GM12892 (cell line): ENCODE measurements around the gene SPAM1.
"Not testable (repeated sequence)": the region's sequence is repeated elsewhere in the genome, so short reads cannot be mapped to it uniquely, and the experiment has no call there.

ENCODE experiments used
- DNase-seq: peaks from one replicate; pipeline ENCODE4 v3.0.0; 2011; ENCODE audit not compliant: insufficient read length
- FAIRE-seq: peaks from 2 replicates; lab custom pipeline; 2011; peaks lifted over from hg19 to GRCh38; lab: Jason Lieb, UNC
- POLR2A ChIP-seq: IDR thresholded peaks from 2 replicates; pipeline ENCODE4 v1.6.1; 2011; ENCODE audit warnings: low read depth, low read length, control low read depth
- POLR2AphosphoS5 ChIP-seq: IDR thresholded peaks from 2 replicates; pipeline ENCODE4 v1.6.1; 2011; ENCODE audit warnings: low read depth, low read length, control low read depth
- TAF1 ChIP-seq: IDR thresholded peaks from 2 replicates; pipeline ENCODE4 v1.6.1; 2011; ENCODE audit warnings: low read depth, mild to moderate bottlenecking, control low read depth, low read length, borderline replicate concordance

Gene SPAM1

DNA sequence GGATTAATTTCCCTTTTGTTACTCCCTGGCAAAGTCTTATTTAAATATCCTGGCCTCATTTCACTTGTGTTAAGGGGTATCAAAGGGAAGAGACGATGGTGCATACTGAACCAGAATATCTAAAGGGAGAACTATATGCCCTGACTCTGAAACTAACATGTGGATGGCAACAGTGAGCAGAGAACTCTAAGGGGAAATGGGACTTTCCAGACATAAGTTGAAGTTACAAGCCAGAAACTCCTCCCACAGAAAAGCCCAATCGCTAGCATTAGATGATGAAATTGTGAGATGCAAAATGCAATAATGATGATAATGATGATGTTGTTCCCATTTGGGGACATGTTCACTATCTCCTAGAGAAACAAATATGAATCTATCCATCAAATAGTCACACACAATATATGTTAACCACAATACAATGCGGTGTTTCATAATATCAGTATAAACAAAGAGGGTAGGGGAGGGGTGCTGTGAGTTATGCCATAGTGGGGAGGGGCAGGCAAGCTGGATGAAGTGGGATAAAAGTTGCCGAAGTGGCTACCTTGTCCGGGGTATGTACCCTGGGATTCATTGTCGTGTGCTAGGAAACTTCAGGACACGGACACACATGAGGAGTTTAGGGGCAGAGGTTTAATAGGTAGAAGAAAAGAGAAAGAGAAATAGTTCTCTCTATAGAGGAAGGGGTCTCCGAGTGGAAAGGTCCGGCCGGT is 70.7 kb downstream of the SPAM1 start:
- no peak for TF ChIP-seq POLR2A
- no peak for TF ChIP-seq TAF1
- no peak for TF ChIP-seq POLR2AphosphoS5
- FAIRE-seq (no peak), DNase-seq (no peak)

DNA sequence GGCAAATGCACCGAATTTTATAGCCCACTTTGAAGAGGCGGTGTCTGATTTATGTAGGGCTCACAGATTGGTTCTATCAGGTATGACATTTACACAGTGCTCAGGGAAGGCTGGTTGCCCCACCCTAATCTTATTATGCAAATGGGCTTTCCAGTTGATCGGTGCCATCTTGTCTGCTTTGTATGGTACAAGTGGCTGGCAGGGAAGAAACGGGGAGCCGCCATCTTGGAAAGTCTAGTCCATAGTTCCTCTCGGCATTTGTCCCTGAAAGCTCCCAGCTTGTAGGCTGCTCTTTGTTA is 71.2 kb downstream of the SPAM1 start:
- FAIRE-seq, result no peak
- TF ChIP-seq POLR2A, result no peak
- no peak for TF ChIP-seq POLR2AphosphoS5
- no peak for TF ChIP-seq TAF1
- DNase-seq, result no peak

DNA sequence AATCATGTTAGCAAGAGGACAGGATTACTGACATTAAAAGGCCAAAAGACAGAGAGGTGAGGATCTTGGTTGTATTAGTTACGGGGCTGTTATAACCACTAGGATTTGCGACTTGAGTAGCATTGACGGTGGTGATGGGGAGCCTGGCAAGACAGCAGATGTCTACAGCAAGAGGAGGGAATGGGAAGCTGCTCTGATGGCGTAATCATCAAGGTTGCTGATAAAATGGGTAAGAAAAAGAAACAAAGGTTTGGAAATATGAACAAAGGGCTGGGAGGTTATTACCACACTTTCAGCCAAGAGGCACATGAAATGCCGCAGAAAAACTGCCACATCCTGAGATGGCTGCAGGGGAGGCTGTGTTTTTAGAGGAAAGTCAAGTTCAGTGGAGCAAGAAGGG is 73.9 kb downstream of the SPAM1 start:
- DNase-seq (no peak), FAIRE-seq (no peak)
- TF ChIP-seq POLR2A (no peak), TAF1 (no peak), POLR2AphosphoS5 (no peak)

DNA sequence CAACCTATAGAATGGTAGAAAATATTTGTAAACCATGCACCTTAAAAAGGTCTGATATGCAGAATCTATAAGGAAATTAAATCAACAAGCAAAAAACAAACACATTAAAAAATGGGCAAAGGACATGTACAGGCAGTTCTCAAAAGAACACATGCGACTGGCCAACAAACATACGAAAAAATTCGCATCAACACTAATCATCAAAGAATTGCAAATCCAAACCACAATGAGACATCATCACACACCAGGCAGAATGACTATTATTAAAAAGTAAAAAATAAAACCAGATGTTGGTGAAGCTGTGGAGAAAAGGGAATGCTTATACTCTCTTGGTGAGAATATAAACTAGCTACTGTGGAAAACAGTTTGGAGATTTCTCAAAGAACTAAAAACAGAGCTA is 74.7 kb downstream of the SPAM1 start:
- DNase-seq (no peak), FAIRE-seq (no peak)
- TF ChIP-seq POLR2A (no peak), POLR2AphosphoS5 (no peak), TAF1 (no peak)

DNA sequence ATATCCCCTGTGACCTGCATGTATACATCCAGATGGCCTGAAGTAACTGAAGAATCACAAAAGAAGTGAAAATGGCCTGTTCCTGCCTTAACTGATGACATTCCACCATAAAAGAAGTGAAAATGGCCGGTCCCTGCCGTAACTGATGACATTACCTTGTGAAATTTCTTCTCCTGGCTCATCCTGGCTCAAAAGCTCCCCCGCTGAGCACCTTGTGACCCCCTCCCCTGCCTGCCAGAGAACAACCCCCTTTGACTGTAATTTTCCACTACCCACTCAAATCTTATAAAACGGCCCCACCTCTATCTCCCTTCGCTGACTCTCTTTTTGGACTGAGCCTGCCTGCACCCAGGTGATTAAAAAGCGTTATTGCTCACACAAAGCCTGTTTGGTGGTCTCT is 83.3 kb downstream of the SPAM1 start:
- not testable (repeated sequence) for FAIRE-seq, DNase-seq

DNA sequence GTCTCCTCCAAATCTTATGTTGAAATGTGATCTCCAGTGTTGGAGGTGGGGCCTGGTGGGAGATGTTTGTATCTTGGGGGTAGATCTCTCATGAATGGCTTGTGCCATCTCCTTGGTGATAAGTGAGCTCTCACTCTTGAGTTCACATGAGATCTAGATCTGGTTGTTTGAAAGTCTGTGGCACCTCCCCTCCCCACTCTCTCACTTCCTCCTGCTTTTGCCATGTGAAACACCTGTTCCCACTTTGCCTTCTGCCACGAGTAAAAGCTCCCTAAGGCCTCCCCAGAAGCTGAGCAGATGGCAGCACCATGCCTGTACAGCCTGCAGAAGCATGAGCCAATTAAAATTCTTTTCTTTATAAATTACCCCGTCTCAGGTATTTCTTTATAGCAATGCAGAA is 84.3 kb downstream of the SPAM1 start:
- FAIRE-seq (no peak), DNase-seq (no peak)
- TF ChIP-seq POLR2AphosphoS5 (no peak), TAF1 (no peak), POLR2A (no peak)
